Measurements from ENCODE around the gene MEAK7. TPM values are rescaled to one million over a fixed set of nuclear protein-coding genes. Genes with fewer than 3 reads are reported as not detected.

The MEAK7 gene
- total and polyA plus RNA-seq, 7 donors, result 2.2 to 7.1 (median 2.8) TPM

GRCh38 chr16:84482951-84483881, 21.2 kb downstream of the MEAK7 start:
- Histone ChIP-seq H3K4me3 (no peak overlapping the region), H3K27me3 (ENCODE audit: insufficient read depth in 3 of 3, low read length in 2 of 3) (no peaks in the 10 kb centered on the region), H3K9me3 (no peaks in the 10 kb centered on the region), H3K4me1 (peaks cover 6% of the 10 kb centered on the region), H3K27ac (no peak overlapping the region), H3K36me3 (ENCODE audit: insufficient read depth in 1 of 2, low read depth in 1 of 2) (peaks cover 0 to 56% of the 10 kb centered on the region in 2 donors)
- ATAC-seq (no peak), DNase-seq (no peak)
- intact Hi-C loops (cut with DNase I), result loop anchor here in 1 of 2 donors (10.0 kb wide), 2 partner anchors 308 to 658 kb away; no protein-coding TSS in a partner anchor
- no peak for TF ChIP-seq CTCF (IDR thresholded peaks at IDR 0.05)
- WGBS, 3 donors, result 87 to 93% (median 91%) methylated on average over 25 of the region's 25 CpGs

GRCh38 chr16:84482001-84482891, 22.2 kb downstream of the MEAK7 start:
- Histone ChIP-seq H3K27me3 (ENCODE audit: insufficient read depth in 3 of 3, low read length in 2 of 3) (no peaks in the 10 kb centered on the region), H3K9me3 (no peaks in the 10 kb centered on the region), H3K27ac (no peak overlapping the region), H3K4me3 (no peak overlapping the region), H3K4me1 (peaks cover 6% of the 10 kb centered on the region), H3K36me3 (ENCODE audit: insufficient read depth in 1 of 2, low read depth in 1 of 2) (peaks cover 0 to 48% of the 10 kb centered on the region in 2 donors)
- intact Hi-C loops (cut with DNase I), result loop anchor here in 1 of 2 donors (10.0 kb wide), 2 partner anchors 307 to 657 kb away; no protein-coding TSS in a partner anchor
- ATAC-seq (no peak), DNase-seq (no peak)
- TF ChIP-seq CTCF (IDR thresholded peaks at IDR 0.05), result no peak
- WGBS, 3 donors, result 76 to 82% (median 80%) methylated on average over 33 of the region's 33 CpGs

- no peak overlapping the region for H3K27ac ChIP-seq
- peaks cover 6% of the 10 kb centered on the region for H3K4me1 ChIP-seq
- no peaks in the 10 kb centered on the region for H3K27me3 ChIP-seq (ENCODE audit: insufficient read depth in 3 of 3, low read length in 2 of 3)
- whole genome bisulfite sequencing, 3 donors, result 92 to 93% (median 93%) methylated on average over 26 of the region's 26 CpGs
- no peak for DNase-seq
- TF ChIP-seq CTCF (IDR thresholded peaks at IDR 0.05), result no peak
- H3K4me3 ChIP-seq, result no peak overlapping the region
- H3K36me3 ChIP-seq (ENCODE audit: insufficient read depth in 1 of 2, low read depth in 1 of 2), result peaks cover 0 to 38% of the 10 kb centered on the region in 2 donors
- ATAC-seq, result no peak
- intact Hi-C loops (cut with DNase I), result loop anchor here in 1 of 2 donors (10.0 kb wide), 2 partner anchors 306 to 656 kb away; no protein-coding TSS in a partner anchor
- no peaks in the 10 kb centered on the region for H3K9me3 ChIP-seq
Observed at GRCh38 chr16:84481051-84481735, 23.3 kb downstream of the MEAK7 start.

GRCh38 chr16:84479716-84480450, 24.6 kb downstream of the MEAK7 start:
- no peaks in the 10 kb centered on the region for H3K27me3 ChIP-seq (ENCODE audit: insufficient read depth in 3 of 3, low read length in 2 of 3)
- no peak for DNase-seq
- ATAC-seq, result no peak
- no peak for TF ChIP-seq CTCF (IDR thresholded peaks at IDR 0.05)
- no peak overlapping the region for H3K4me3 ChIP-seq
- H3K9me3 ChIP-seq, result no peaks in the 10 kb centered on the region
- intact Hi-C loops (cut with DNase I), result loop anchor here (5.0 to 10.0 kb wide), 3 partner anchors 203 to 655 kb away; no protein-coding TSS in a partner anchor
- peaks cover 6% of the 10 kb centered on the region for H3K4me1 ChIP-seq
- H3K27ac ChIP-seq, result no peak overlapping the region
- H3K36me3 ChIP-seq (ENCODE audit: insufficient read depth in 1 of 2, low read depth in 1 of 2), result peaks cover 0 to 34% of the 10 kb centered on the region in 2 donors
- 93 to 95% (median 95%) methylated on average over 16 of the region's 16 CpGs for WGBS, 3 donors

Data from psoas muscle (tissue), 8 donors.